ENCODE results near the gene SIPA1L2.

DNA sequence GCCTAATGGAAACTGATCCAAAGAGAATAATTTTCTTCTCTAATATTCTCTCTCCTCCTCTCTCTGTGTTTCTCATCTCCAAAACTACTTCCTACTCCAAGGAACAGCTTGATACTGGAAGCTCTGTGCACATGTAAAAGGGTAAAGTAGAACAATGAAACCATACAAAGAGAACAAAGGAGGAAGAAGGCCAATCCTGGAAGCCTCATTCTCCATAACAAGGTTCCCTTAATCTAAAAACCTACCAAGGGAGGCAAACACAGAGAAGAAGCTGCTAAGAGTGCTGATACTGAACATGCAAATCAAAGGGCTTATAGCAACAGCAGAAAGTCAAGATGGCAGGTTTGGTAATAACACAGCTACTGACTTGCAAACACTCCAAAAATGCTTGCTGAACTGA lies 44.4 kb downstream of the SIPA1L2 start:
- no peak for TF ChIP-seq POLR2AphosphoS5 (IDR thresholded peaks at IDR 0.05; ENCODE audit: low read depth, low read length)
- TF ChIP-seq, protein P1, sequence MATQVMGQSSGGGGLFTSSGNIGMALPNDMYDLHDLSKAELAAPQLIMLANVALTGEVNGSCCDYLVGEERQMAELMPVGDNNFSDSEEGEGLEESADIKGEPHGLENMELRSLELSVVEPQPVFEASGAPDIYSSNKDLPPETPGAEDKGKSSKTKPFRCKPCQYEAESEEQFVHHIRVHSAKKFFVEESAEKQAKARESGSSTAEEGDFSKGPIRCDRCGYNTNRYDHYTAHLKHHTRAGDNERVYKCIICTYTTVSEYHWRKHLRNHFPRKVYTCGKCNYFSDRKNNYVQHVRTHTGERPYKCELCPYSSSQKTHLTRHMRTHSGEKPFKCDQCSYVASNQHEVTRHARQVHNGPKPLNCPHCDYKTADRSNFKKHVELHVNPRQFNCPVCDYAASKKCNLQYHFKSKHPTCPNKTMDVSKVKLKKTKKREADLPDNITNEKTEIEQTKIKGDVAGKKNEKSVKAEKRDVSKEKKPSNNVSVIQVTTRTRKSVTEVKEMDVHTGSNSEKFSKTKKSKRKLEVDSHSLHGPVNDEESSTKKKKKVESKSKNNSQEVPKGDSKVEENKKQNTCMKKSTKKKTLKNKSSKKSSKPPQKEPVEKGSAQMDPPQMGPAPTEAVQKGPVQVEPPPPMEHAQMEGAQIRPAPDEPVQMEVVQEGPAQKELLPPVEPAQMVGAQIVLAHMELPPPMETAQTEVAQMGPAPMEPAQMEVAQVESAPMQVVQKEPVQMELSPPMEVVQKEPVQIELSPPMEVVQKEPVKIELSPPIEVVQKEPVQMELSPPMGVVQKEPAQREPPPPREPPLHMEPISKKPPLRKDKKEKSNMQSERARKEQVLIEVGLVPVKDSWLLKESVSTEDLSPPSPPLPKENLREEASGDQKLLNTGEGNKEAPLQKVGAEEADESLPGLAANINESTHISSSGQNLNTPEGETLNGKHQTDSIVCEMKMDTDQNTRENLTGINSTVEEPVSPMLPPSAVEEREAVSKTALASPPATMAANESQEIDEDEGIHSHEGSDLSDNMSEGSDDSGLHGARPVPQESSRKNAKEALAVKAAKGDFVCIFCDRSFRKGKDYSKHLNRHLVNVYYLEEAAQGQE (IDR thresholded peaks at IDR 0.05; ENCODE audit: insufficient read depth in 1 of 2, low read depth in 2 of 2, low read length in 2 of 2), result no peak

Data from PFSK-1 (cell line).